Stimulated activated CD4-positive, alpha-beta T cell treated with anti-CD3 and anti-CD28 coated beads, Interleukin-15, amount 100 ng/mL, for 1 hour (primary cell): ENCODE data around the gene WASHC2C.
A peak's percentile ranks its signal among the peaks of the same experiment; 100 is the strongest.
"Not testable (repeated sequence)": the region's sequence is repeated elsewhere in the genome, so short reads cannot be mapped to it uniquely, and the experiment has no call there.

Experiments
- DNase-seq, 2 donors: peaks; one replicate each; pipeline ENCODE4 v3.0.0-alpha.2; 2020; ENCODE audit warnings: low read depth in 1 of 2, low spot score in 1 of 2

Gene WASHC2C, protein sequence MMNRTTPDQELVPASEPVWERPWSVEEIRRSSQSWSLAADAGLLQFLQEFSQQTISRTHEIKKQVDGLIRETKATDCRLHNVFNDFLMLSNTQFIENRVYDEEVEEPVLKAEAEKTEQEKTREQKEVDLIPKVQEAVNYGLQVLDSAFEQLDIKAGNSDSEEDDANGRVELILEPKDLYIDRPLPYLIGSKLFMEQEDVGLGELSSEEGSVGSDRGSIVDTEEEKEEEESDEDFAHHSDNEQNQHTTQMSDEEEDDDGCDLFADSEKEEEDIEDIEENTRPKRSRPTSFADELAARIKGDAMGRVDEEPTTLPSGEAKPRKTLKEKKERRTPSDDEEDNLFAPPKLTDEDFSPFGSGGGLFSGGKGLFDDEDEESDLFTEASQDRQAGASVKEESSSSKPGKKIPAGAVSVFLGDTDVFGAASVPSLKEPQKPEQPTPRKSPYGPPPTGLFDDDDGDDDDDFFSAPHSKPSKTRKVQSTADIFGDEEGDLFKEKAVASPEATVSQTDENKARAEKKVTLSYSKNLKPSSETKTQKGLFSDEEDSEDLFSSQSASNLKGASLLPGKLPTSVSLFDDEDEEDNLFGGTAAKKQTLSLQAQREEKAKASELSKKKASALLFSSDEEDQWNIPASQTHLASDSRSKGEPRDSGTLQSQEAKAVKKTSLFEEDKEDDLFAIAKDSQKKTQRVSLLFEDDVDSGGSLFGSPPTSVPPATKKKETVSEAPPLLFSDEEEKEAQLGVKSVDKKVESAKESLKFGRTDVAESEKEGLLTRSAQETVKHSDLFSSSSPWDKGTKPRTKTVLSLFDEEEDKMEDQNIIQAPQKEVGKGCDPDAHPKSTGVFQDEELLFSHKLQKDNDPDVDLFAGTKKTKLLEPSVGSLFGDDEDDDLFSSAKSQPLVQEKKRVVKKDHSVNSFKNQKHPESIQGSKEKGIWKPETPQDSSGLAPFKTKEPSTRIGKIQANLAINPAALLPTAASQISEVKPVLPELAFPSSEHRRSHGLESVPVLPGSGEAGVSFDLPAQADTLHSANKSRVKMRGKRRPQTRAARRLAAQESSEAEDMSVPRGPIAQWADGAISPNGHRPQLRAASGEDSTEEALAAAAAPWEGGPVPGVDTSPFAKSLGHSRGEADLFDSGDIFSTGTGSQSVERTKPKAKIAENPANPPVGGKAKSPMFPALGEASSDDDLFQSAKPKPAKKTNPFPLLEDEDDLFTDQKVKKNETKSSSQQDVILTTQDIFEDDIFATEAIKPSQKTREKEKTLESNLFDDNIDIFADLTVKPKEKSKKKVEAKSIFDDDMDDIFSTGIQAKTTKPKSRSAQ (N-terminal part only)

DNA sequence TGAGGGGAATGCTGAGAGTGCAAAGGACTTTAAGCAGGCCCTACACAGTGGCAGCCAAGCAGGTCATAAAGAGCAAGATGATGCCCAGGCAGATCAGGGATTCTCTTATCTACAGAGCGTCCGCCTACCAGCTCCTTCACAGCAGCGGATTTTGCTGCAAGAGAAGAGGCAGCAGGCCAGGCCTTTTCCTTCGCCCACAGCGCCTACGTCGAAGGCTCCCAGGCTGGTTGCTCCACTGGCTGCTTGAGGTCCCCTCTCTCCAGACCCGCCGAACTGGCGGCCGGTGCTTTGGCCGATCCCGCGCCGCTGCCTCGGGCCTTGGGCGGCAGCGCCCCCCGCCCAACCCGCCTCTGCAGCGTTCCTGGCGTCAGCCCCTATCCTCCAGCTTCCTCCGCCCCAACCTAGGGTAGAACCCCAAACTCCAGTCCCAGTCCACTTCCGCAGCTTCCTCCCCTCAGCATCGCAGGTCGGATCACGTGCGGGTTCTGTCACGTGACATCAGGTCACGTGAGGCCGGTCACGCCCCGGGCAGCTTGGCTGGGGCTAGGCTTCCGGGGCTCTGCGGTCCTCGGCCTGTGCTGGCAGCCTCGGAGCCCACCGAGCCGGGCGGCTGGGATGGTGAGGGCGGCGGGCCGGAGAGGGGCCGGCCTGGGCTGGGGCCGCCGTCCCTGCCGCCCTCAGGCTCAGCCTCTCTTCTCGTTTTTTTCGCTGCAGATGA is at the start of gene WASHC2C:
Gene WASHC2C, plus strand, starts transcription at position 564 of the 718 bp plus-strand sequence. Its CDS starts 52 bp downstream, at position 616.
- DNase-seq = peak; percentile 92 to 96

DNA sequence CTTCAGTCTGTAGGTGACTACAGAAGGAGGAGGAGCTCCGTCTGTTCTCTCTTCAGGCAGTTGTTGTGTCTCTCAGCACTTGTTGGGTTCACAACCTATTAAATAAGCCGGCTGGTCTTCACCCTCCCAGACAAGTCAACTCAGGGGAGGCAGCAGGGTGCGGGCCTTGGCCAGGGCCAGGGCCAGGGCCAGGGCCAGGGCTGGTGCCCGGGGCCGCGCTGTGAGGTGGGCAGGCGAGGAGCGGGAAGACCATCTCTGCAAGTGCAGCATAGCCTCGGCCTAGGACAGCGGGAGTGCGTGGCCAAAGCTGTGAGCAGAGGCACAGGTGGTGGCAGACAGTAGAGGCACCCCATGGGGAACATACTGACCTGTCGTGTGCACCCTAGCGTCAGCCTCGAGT is 48.6 kb upstream of the WASHC2C start:
- DNase-seq = not testable (repeated sequence)

- not testable (repeated sequence) for DNase-seq
Measured at GRCh38 chr10:45710200-45710796, 16.8 kb upstream of the WASHC2C start.

DNA sequence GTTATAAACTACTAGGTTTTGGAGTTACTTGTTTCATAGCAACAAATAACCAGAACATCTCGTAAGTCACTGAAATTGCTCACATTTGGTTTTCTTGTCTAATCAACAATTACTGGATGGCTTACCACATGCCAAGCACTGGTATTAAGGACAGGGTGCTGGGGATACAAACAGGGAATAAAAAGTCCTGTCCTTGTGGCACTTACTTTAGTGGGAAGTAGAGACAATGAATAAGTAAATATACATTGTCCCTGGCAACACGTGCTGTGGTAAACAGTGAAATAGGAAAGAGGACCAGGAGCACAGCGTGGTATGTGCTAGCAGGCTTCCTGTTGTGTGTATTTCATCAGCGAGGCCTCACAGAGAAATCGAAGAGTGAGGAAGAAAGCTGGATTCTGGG is 15.8 kb upstream of the WASHC2C start:
- not testable (repeated sequence) for DNase-seq

GRCh38 chr10:45717053-45717452 is 10.0 kb upstream of the WASHC2C start:
- not testable (repeated sequence) for DNase-seq

DNA sequence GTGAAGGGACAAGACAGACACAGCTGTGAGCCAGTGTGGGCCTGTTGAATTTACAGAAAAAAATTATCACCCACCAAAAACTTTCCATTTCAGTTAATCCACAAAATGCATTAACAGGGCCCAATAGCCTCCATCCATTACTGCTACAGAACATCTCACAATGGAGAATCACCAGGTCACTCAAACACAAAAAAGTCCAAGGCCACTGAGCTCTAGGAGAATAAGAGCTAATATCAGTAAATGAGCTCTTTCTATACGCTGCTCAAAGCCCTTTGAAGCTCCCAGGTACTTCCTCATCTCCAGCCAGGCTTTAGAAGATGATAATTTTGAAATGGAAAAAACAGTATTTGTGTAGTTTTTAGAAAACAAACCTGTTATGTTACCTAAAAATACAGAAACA is 9.4 kb upstream of the WASHC2C start:
- not testable (repeated sequence) for DNase-seq

DNA sequence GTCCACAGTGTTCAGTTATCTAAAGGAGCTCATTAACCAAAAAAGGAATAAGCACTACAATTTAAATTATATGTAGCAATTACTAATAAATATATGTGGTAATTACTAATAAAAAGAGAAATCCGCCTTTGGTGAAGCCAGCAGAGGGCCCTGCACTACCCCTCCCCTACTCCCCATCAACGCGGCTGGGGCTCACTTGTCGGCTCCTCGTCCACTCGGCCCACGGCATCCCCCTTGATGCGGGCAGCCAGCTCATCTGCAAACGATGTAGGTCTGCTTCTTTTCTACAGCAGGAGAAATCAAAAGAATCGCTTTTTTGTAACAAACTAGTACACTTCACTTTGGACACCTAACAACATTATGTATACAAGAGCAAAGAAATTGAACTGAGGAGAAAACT is 5.6 kb upstream of the WASHC2C start:
- not testable (repeated sequence) for DNase-seq

GRCh38 chr10:45723851-45724250 is 3.2 kb upstream of the WASHC2C start:
- DNase-seq = not testable (repeated sequence)

DNA sequence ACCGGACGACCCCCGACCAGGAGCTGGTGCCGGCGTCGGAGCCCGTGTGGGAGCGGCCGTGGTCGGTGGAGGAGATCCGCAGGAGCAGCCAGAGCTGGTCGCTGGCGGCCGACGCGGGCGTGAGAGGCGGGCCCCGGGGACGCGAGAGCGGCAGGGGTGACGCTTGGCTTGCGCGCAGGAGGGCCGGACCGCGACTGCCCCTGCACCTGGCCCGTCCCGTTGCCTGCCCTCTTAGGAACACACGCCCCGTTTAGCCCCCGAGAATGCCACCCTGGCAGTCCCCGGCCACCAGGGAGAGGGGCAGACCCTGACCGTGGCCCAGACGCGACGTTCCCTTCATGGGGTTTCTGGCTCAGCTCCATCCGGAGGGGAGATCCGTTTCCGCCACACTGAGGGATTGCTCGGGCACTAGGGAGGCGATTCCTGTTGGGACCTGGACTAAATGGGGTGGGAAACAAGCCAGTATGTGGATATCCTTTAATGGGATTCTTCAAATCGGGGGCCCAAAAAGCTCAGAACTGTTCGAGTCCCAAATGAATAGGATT is 427 bp downstream of the WASHC2C start:
- not testable (repeated sequence) for DNase-seq

DNA sequence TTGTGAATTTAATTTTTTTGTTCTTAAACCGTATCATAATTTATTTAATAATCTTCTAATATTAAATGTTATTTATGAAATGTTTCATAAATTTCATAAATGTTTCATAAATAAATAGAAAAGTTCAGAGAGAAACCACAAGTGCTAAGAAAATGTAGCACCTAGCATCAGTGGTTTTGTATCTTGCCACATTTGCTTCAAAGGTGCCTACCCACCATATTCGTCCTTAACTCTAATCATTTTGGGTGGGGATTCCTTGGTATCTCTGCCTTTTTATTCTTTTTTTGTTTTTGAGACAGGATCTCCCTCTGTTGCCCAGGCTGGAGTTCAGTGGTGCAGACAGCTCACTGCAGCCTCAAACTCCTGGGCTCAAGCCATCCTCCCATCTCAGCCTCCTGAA is 7.4 kb downstream of the WASHC2C start:
- DNase-seq = not testable (repeated sequence)

DNA sequence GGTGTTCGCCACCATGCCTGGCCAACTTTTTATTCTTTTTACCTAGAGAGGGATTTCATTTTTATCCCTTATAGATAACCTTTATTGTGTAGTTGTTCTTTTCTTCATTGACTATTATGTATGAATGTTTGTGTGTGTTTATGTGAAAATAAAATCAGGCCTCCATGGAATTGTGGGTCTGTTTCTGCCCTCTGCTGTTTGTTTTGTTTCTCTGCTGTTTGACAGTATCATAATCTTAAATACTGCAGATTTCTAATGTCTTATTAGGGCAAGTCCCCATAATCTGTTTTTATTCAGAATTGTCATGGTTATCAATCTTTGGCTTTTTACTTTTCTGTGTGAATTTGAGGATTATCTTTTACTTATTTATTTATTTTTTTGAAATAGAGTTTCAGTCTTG is 7.8 kb downstream of the WASHC2C start:
- not testable (repeated sequence) for DNase-seq

GRCh38 chr10:45741559-45741958 is 14.5 kb downstream of the WASHC2C start:
- DNase-seq = not testable (repeated sequence)

GRCh38 chr10:45742014-45742413 is 14.9 kb downstream of the WASHC2C start:
- DNase-seq = not testable (repeated sequence)

GRCh38 chr10:45751141-45751540 is 24.1 kb downstream of the WASHC2C start:
- DNase-seq = not testable (repeated sequence)

GRCh38 chr10:45752210-45752609 is 25.1 kb downstream of the WASHC2C start:
- DNase-seq = not testable (repeated sequence)

DNA sequence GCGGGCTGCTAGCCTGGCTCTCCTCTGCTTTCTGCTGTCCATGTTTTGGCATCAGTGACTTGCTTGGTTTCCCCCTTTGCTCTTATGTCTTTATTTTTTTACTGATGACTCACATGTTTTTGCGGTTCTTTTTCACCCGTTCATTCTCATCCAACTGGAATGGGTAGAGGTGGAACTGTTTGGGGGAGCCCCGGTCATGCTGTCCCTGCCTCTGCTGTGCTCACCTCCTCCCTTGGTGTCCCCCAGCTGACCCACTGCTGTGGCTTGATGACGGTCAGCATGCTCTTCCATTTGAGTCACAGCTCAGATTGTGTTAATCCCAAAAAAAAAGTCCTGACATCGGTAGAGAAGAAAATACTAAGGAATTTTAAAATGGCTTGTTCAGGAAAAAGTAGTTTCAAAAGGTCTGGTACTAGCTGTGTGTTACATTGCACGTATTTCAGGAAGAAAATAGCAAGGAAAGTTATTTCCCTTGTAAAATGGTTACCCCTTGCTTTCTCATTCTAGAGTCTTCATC is 27.0 kb downstream of the WASHC2C start:
- DNase-seq = not testable (repeated sequence)

- DNase-seq = not testable (repeated sequence)
Measured at GRCh38 chr10:45755083-45755482, 28.0 kb downstream of the WASHC2C start.

GRCh38 chr10:45756065-45756464 is 29.0 kb downstream of the WASHC2C start:
- DNase-seq = not testable (repeated sequence)
